DOHH2 (cell line): ENCODE data around the gene ELOVL6.

Experiments used
- H3F3A ChIP-seq: fragments of 200-600 bp; sonication (generic), shearing (Covaris generic); 2 replicates; pipeline ENCODE4 v1.6.0; 2016; ENCODE audit warnings: antibody characterized with exemption, mild to moderate bottlenecking; ENCODE audit not compliant: control insufficient read depth, insufficient read depth
- H3K27ac ChIP-seq: fragments of 200-600 bp; sonication (generic); 2 replicates; pipeline ENCODE4 v1.5.1; 2014; ENCODE audit warnings: low read depth, mild to moderate bottlenecking, low read length, moderate library complexity
- H3K27me3 ChIP-seq: fragments of 200-600 bp; sonication (generic); 2 replicates; pipeline ENCODE4 v1.6.1; 2014; ENCODE audit warnings: mild to moderate bottlenecking, low read length, mixed read lengths; ENCODE audit not compliant: control insufficient read depth
- H3K36me3 ChIP-seq: fragments of 200-600 bp; sonication (generic); 2 replicates; pipeline ENCODE4 v1.6.1; 2014; ENCODE audit warnings: mild to moderate bottlenecking, low read length, moderate library complexity, mixed read lengths; ENCODE audit not compliant: control insufficient read depth
- H3K4me1 ChIP-seq: fragments of 200-600 bp; sonication (generic); 2 replicates; pipeline ENCODE4 v1.6.1; 2014; ENCODE audit warnings: mild to moderate bottlenecking, low read length, mixed read lengths; ENCODE audit not compliant: control insufficient read depth
- H3K4me2 ChIP-seq: fragments of 200-600 bp; sonication (generic); 2 replicates; pipeline ENCODE4 v1.6.0; 2014; ENCODE audit warnings: mild to moderate bottlenecking, low read length, moderate library complexity
- H3K4me3 ChIP-seq: fragments of 200-600 bp; sonication (generic); 2 replicates; pipeline ENCODE4 v1.5.1; 2014; ENCODE audit warnings: mild to moderate bottlenecking, low read length, mixed read lengths
- H3K79me2 ChIP-seq: fragments of 200-600 bp; sonication (generic); 2 replicates; pipeline ENCODE4 v1.6.1; 2014; ENCODE audit warnings: mild to moderate bottlenecking, low read length, mixed read lengths; ENCODE audit not compliant: control insufficient read depth
- H3K9me2 ChIP-seq: fragments of 200-600 bp; sonication (generic); replicated peaks from 2 replicates; pipeline ENCODE4 v1.6.1; 2014; ENCODE audit warnings: mild to moderate bottlenecking, low read length, mixed read lengths; ENCODE audit not compliant: control insufficient read depth
- H3K9me3 ChIP-seq: fragments of 200-600 bp; sonication (generic); 2 replicates; pipeline ENCODE4 v1.6.1; 2014; ENCODE audit warnings: antibody characterized with exemption, low read length, mixed read lengths; ENCODE audit not compliant: control insufficient read depth, insufficient read depth
- H4K20me1 ChIP-seq: fragments of 200-600 bp; sonication (generic); 2 replicates; pipeline ENCODE4 v1.6.0; 2014; ENCODE audit warnings: low read depth, mild to moderate bottlenecking, antibody characterized with exemption, low read length, moderate library complexity; ENCODE audit not compliant: control insufficient read depth, insufficient read depth
- EZH2phosphoT487 ChIP-seq: fragments of 200-600 bp; sonication (generic); IDR thresholded peaks from 2 replicates; pipeline ENCODE4 v1.6.1; 2017; ENCODE audit warnings: borderline replicate concordance, mild to moderate bottlenecking, antibody characterized with exemption, low read length, moderate library complexity, mixed read lengths
- TF ChIP-seq, protein P1 (sequence below): fragments of 200-600 bp; sonication (generic); IDR thresholded peaks from one replicate; pipeline ENCODE4 v1.5.1; 2014; ENCODE audit warnings: antibody characterized with exemption, mild to moderate bottlenecking, low read depth, low read length; ENCODE audit not compliant: poor library complexity, severe bottlenecking

The ELOVL6 gene

DNA sequence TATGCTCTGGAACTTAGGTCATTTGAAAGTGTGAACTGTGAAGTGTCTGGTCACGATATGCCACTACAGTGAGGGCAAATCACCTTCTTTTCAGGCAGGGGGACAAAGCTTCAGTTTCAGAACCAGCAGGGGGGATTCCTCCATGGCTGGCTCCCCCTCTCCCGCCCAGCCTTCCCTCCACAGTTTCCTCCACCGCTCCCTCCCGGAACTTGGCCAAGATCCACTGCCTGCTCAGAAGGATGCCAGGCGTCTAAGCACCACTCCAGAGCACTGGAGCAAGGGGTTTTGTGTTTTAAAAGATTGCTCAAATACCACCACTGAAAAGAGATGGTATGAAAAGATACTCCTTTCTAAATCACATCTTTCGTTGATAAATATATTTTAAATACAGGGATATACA, 126.9 kb downstream of the ELOVL6 start:
- no peaks in the 10 kb centered on the region for H3F3A ChIP-seq
- no peaks in the 10 kb centered on the region for H3K27me3 ChIP-seq
- no peaks in the 10 kb centered on the region for H3K79me2 ChIP-seq
- TF ChIP-seq EZH2phosphoT487, result no peak
- no peak overlapping the region for H3K4me3 ChIP-seq
- H3K9me2 ChIP-seq, result no peaks in the 10 kb centered on the region
- no peak overlapping the region for H3K4me2 ChIP-seq
- H3K27ac ChIP-seq, result no peak overlapping the region
- H3K4me1 ChIP-seq, result no peaks in the 10 kb centered on the region
- no peaks in the 10 kb centered on the region for H4K20me1 ChIP-seq
- H3K36me3 ChIP-seq, result no peaks in the 10 kb centered on the region
- H3K9me3 ChIP-seq, result no peaks in the 10 kb centered on the region

DNA sequence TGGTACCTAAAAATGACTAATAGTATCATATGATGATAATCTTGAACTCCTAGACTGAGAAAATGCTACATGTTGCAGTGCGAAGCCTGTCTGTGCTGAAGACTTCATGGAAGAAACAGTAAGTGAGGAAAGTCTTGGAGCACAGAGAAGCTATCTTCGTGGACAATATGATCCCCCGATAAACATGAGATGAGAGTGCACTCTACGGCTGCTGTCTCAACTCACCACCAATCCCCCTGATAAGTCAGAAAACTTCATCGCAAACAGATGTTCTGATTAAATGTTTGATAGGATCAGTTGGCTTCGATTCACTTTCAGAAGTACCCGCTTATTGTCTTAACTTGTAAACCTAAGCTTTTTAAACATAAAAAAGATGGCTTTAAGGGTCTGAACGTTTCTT, 130.2 kb downstream of the ELOVL6 start:
- H3K79me2 ChIP-seq, result no peaks in the 10 kb centered on the region
- H3K9me3 ChIP-seq, result no peaks in the 10 kb centered on the region
- H3K27ac ChIP-seq, result no peak overlapping the region
- no peaks in the 10 kb centered on the region for H3K4me1 ChIP-seq
- no peaks in the 10 kb centered on the region for H3K36me3 ChIP-seq
- TF ChIP-seq, protein P1, sequence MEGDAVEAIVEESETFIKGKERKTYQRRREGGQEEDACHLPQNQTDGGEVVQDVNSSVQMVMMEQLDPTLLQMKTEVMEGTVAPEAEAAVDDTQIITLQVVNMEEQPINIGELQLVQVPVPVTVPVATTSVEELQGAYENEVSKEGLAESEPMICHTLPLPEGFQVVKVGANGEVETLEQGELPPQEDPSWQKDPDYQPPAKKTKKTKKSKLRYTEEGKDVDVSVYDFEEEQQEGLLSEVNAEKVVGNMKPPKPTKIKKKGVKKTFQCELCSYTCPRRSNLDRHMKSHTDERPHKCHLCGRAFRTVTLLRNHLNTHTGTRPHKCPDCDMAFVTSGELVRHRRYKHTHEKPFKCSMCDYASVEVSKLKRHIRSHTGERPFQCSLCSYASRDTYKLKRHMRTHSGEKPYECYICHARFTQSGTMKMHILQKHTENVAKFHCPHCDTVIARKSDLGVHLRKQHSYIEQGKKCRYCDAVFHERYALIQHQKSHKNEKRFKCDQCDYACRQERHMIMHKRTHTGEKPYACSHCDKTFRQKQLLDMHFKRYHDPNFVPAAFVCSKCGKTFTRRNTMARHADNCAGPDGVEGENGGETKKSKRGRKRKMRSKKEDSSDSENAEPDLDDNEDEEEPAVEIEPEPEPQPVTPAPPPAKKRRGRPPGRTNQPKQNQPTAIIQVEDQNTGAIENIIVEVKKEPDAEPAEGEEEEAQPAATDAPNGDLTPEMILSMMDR, result no peak
- no peak for TF ChIP-seq EZH2phosphoT487
- no peak overlapping the region for H3K4me3 ChIP-seq
- H3K27me3 ChIP-seq, result no peaks in the 10 kb centered on the region
- no peaks in the 10 kb centered on the region for H4K20me1 ChIP-seq
- H3K4me2 ChIP-seq, result no peak overlapping the region
- H3F3A ChIP-seq, result no peaks in the 10 kb centered on the region
- no peaks in the 10 kb centered on the region for H3K9me2 ChIP-seq

DNA sequence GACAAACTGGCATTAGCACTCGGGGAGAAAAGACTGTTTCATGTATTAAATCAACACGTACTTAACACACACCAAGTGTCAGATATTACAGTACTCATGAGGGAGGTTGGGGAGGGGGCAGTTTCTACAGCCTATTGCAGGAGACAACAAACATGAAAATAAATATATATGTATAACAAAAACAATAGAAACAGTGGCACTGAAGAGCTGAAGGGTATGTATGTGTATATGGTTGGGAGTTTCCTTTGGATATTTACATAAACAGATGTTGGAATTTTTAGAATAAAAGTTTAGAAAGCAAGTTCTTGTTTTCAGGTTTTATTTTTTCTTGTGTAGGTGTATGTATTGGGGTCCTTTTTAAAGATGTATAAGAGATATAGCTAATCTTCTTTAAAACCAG, 133.5 kb downstream of the ELOVL6 start:
- TF ChIP-seq EZH2phosphoT487, result no peak
- TF ChIP-seq, protein P1, result no peak
- no peaks in the 10 kb centered on the region for H3K9me3 ChIP-seq
- H3K27ac ChIP-seq, result no peak overlapping the region
- no peaks in the 10 kb centered on the region for H3K9me2 ChIP-seq
- no peaks in the 10 kb centered on the region for H3K27me3 ChIP-seq
- H3K4me2 ChIP-seq, result no peak overlapping the region
- peaks cover 6% of the 10 kb centered on the region; the same call in 1 of the 2 replicates for H4K20me1 ChIP-seq
- no peaks in the 10 kb centered on the region for H3F3A ChIP-seq
- H3K36me3 ChIP-seq, result no peaks in the 10 kb centered on the region
- peaks cover 7% of the 10 kb centered on the region for H3K4me1 ChIP-seq
- no peaks in the 10 kb centered on the region for H3K79me2 ChIP-seq
- no peak overlapping the region for H3K4me3 ChIP-seq

DNA sequence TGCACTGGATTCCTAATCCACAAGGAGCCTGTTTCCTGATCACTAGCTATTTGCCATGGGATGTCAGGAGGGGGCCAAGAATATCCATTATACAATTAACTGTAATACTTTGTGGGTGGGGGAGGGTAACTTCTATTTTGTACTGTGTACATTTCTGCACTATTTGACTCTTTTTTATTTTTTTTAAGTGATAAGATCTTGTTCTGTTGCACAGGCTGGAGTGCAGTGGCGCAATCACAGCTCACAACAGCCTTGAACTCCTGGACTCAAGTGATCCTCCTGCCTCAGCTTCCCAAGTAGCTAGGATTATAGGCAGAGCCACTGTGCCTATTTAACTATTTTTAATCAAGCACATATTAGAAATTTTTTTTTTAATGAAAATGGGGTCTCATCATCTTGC, 134.1 kb downstream of the ELOVL6 start:
- H3K4me2 ChIP-seq, result no peak overlapping the region
- TF ChIP-seq, protein P1, result no peak
- no peak for TF ChIP-seq EZH2phosphoT487

More for the DNA sequence above, 134.1 kb downstream of the ELOVL6 start:
- Histone ChIP-seq H4K20me1 (peaks cover 6% of the 10 kb centered on the region; the same call in 1 of the 2 replicates), H3F3A (0 out of 2 replicates have a peak, but pooled peaks cover 4% of the 10 kb centered on the region), H3K27me3 (no peaks in the 10 kb centered on the region), H3K27ac (no peak overlapping the region), H3K36me3 (no peaks in the 10 kb centered on the region), H3K4me1 (peaks cover 13% of the 10 kb centered on the region), H3K79me2 (no peaks in the 10 kb centered on the region), H3K9me2 (no peaks in the 10 kb centered on the region), H3K9me3 (no peaks in the 10 kb centered on the region), H3K4me3 (no peak overlapping the region)
